Right lobe of liver (tissue), 4 donors: ENCODE results near the gene DGKE.

Experiments
- POLR2A ChIP-seq: fragments of 450-650 bp; IDR thresholded peaks from one replicate; pipeline ENCODE4 v1.6.1; 2017; ENCODE audit warnings: antibody characterized with exemption, mild to moderate bottlenecking
- TF ChIP-seq, protein P1 (sequence below), 4 donors: fragments of 200-600 bp in 3 of 4; fragments of 450-650 bp in 1 of 4; IDR thresholded peaks; one replicate each; pipeline versions ENCODE4 v1.5.1 to v1.8.0; 2016 to 2022; ENCODE audit warnings: antibody characterized with exemption in 4 of 4, mild to moderate bottlenecking in 2 of 4
- donor health status: DM: no; HTN: no; CAD: no.
- donor health status: DM: no; HTN: no; CAD: no.
- donor health status: DM: no; HTN: yes; CAD: no.

DNA sequence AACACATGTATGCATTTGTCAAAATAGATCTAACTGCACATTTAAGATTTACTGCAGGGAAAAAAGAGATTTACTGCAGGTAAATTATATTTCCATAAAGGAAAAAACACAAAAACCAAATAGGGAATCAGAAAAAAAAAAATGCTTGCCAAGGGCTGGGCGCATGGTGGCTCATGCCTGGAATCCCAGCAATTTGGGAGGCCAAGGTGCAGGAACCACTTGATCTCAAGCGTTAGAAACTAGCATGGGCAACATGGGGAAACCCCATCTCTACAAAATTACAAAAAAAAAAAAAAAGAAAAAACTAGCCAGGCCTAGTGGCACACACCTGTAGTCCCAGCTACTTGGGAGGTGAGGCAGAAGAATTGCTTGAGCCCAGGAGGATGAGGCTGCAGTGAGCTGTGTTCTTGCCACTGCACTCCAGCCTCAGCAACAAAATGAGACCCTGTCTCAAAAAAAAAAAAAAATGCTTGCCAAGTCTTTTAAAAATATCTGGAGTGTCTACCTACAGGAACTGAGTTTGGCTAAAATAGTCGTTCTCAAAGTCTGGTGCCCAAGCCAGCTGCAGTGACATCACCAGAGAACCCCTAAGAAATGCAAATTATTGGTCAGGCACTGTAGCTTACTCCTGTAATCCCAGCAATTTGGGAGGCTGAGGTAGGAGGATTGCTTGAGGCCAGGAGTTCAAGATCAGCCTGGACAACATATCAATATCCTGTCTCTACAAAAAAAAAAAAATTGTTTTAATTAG lies 62.4 kb downstream of the DGKE start:
- TF ChIP-seq, protein P1, sequence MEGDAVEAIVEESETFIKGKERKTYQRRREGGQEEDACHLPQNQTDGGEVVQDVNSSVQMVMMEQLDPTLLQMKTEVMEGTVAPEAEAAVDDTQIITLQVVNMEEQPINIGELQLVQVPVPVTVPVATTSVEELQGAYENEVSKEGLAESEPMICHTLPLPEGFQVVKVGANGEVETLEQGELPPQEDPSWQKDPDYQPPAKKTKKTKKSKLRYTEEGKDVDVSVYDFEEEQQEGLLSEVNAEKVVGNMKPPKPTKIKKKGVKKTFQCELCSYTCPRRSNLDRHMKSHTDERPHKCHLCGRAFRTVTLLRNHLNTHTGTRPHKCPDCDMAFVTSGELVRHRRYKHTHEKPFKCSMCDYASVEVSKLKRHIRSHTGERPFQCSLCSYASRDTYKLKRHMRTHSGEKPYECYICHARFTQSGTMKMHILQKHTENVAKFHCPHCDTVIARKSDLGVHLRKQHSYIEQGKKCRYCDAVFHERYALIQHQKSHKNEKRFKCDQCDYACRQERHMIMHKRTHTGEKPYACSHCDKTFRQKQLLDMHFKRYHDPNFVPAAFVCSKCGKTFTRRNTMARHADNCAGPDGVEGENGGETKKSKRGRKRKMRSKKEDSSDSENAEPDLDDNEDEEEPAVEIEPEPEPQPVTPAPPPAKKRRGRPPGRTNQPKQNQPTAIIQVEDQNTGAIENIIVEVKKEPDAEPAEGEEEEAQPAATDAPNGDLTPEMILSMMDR (IDR thresholded peaks at IDR 0.05): no peak
- no peak for TF ChIP-seq POLR2A
